Epidermal melanocyte (primary cell): Measurements from ENCODE around the gene AOX1.
"Not testable (repeated sequence)": the region's sequence is repeated elsewhere in the genome, so short reads cannot be mapped to it uniquely, and the experiment has no call there.

Experiments used
- DNase-seq: peaks from one replicate; pipeline ENCODE4 v3.0.0; 2011; ENCODE audit warnings: low spot score; ENCODE audit not compliant: insufficient read length

The AOX1 gene

GRCh38 chr2:200602584-200602983, 16.8 kb downstream of the AOX1 start:
- no peak for DNase-seq

- DNase-seq, result no peak
Measured at GRCh38 chr2:200603972-200604371, 18.2 kb downstream of the AOX1 start.

GRCh38 chr2:200604571-200605255, 18.9 kb downstream of the AOX1 start:
- no peak for DNase-seq

GRCh38 chr2:200608341-200609027, 22.7 kb downstream of the AOX1 start:
- DNase-seq, result no peak

GRCh38 chr2:200609028-200609614, 23.3 kb downstream of the AOX1 start:
- no peak for DNase-seq

GRCh38 chr2:200610217-200610616, 24.4 kb downstream of the AOX1 start:
- DNase-seq, result not testable (repeated sequence)

GRCh38 chr2:200613692-200614091, 27.9 kb downstream of the AOX1 start:
- no peak for DNase-seq

- DNase-seq, result no peak
Measured at GRCh38 chr2:200614249-200614648, 28.4 kb downstream of the AOX1 start.

- DNase-seq, result no peak
Measured at GRCh38 chr2:200615247-200615646, 29.4 kb downstream of the AOX1 start.

- DNase-seq, result no peak
Measured at GRCh38 chr2:200616193-200616592, 30.4 kb downstream of the AOX1 start.

GRCh38 chr2:200616656-200617055, 30.8 kb downstream of the AOX1 start:
- DNase-seq, result no peak

- no peak for DNase-seq
Measured at GRCh38 chr2:200617156-200618053, 31.6 kb downstream of the AOX1 start.

GRCh38 chr2:200618054-200618419, 32.2 kb downstream of the AOX1 start:
- no peak for DNase-seq

GRCh38 chr2:200618590-200619021, 32.8 kb downstream of the AOX1 start:
- DNase-seq, result no peak

GRCh38 chr2:200619279-200619678, 33.5 kb downstream of the AOX1 start:
- no peak for DNase-seq

- DNase-seq, result no peak
Measured at GRCh38 chr2:200620606-200621390, 35.0 kb downstream of the AOX1 start.

GRCh38 chr2:200622106-200622505, 36.3 kb downstream of the AOX1 start:
- DNase-seq, result no peak

- no peak for DNase-seq
Measured at GRCh38 chr2:200624026-200624425, 38.2 kb downstream of the AOX1 start.

- DNase-seq, result no peak
Measured at GRCh38 chr2:200624658-200625057, 38.8 kb downstream of the AOX1 start.

GRCh38 chr2:200625282-200625681, 39.5 kb downstream of the AOX1 start:
- no peak for DNase-seq

GRCh38 chr2:200625958-200626363, 40.1 kb downstream of the AOX1 start:
- DNase-seq, result no peak
